Measurements from ENCODE around the gene DCAF5. TPM values are rescaled to one million over a fixed set of nuclear protein-coding genes. Genes with fewer than 3 reads are reported as not detected.

Gene DCAF5
- total and polyA plus RNA-seq, 2 of the 8 experiments (the other 6 are each of a cell fraction or from before 2014, with no cell fraction given) = 24.3 to 31.0 TPM

DNA sequence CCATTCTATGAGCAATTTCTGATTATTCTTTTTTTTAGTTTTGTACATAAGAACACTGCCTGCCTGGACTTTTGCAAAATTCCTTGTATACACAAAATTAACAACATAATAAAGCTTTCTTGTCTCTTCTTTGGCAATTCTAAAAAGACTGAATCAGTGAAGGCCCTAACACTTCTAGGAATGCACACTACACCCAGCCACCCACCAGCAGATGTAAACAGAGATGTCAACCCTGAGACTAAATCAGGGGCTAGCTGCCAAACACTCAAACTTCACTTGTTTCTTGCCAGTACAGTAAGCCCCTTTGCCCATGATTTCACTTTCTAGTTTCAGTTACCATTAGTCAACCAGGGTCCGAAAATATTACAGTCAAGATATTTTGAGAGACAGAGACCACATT is 15.5 kb downstream of the DCAF5 start (continued):
- TF ChIP-seq HDAC2 (IDR thresholded peaks at IDR 0.05; ENCODE audit: borderline replicate concordance in 1 of 2, low read depth in 2 of 2, low read length in 2 of 2) (no peak), POU5F1 (IDR thresholded peaks at IDR 0.05; ENCODE audit: low read depth, low read length) (no peak), BACH1 (IDR thresholded peaks at IDR 0.05; ENCODE audit: low read length) (no peak), RNF2 (IDR thresholded peaks at IDR 0.05; ENCODE audit: borderline replicate concordance, low read depth, low read length, missing control alignments, poor library complexity, severe bottlenecking) (no peak), EP300 (IDR thresholded peaks at IDR 0.05; ENCODE audit: borderline replicate concordance in 1 of 2, low read depth in 2 of 2, low read length in 2 of 2) (no peak)
